ENCODE results near the gene PTBP3.

The PTBP3 gene

DNA sequence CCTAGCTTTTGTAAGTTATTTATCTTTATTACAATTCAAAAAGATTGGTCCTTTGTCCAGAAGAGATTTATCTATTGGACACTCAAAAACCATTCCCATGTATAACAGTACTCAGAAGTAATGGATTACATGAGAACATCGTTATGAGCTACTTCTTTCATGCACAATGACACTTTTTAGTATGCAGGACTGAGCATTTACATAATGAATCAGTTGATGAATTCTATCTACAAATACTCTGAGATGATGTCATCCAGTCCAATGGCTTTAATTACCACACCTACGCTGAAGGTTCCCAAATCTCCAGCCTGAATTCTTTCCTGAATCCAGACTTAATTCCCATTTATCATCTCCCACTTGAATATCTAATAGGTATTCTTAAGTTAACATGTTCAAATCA lies 75.3 kb downstream of the PTBP3 start:
- Histone ChIP-seq H3K9me3 (ENCODE audit: control insufficient read depth, insufficient read depth, low read depth, low read length) (no peaks in the 10 kb centered on the region), H3K4me1 (ENCODE audit: control insufficient read depth, insufficient read depth, low read length) (no peaks in the 10 kb centered on the region), H3K4me3 (ENCODE audit: low read depth, low read length) (no peak overlapping the region), H3K36me3 (ENCODE audit: control insufficient read depth in 2 of 2, insufficient read depth in 1 of 2, low read length in 2 of 2) (peaks cover 0 to 5% of the 10 kb centered on the region in 2 experiments; a peak in 1 of 3 replicates), H3K27ac (ENCODE audit: extremely low read depth, low read depth, low read length) (no peak overlapping the region)
- ChIA-PET CTCF (interaction anchor here (0.7 to 0.9 kb wide), 2 partner anchors 8 to 620 kb away, joined by 3 read pairs; no protein-coding TSS in a partner anchor), POLR2A (no interaction called here)
- TF ChIP-seq KLF7 (tag by site-specific recombination; IDR thresholded peaks at IDR 0.05; ENCODE audit: borderline replicate concordance) (no peak), FEZF1 (tag by site-specific recombination; IDR thresholded peaks at IDR 0.05) (no peak), ZNF76 (tag by site-specific recombination; IDR thresholded peaks at IDR 0.05; ENCODE audit: borderline replicate concordance, low read depth) (no peak), ZFP41 (tag by site-specific recombination; IDR thresholded peaks at IDR 0.05; ENCODE audit: borderline replicate concordance) (no peak), ZNF830 (tag by site-specific recombination; IDR thresholded peaks at IDR 0.05; ENCODE audit: low read depth) (no peak)

- POLR2A ChIA-PET: no interaction called here
- Histone ChIP-seq H3K4me1 (ENCODE audit: control insufficient read depth, insufficient read depth, low read length) (no peaks in the 10 kb centered on the region), H3K9me3 (ENCODE audit: control insufficient read depth, insufficient read depth, low read depth, low read length) (no peaks in the 10 kb centered on the region), H3K4me3 (ENCODE audit: low read depth, low read length) (no peak overlapping the region), H3K27ac (ENCODE audit: extremely low read depth, low read depth, low read length) (no peak overlapping the region), H3K36me3 (ENCODE audit: control insufficient read depth in 2 of 2, insufficient read depth in 1 of 2, low read length in 2 of 2) (peaks cover 0 to 6% of the 10 kb centered on the region in 2 experiments; a peak in 1 of 3 replicates)
- CTCF ChIA-PET: interaction anchor here (0.5 kb wide), 2 partner anchors 267 to 591 kb away, joined by 3 read pairs; no protein-coding TSS in a partner anchor
- TF ChIP-seq ZBTB44 (tag by site-specific recombination; IDR thresholded peaks at IDR 0.05) (no peak), ZNF239 (tag by site-specific recombination; IDR thresholded peaks at IDR 0.05) (no peak), ZNF311 (tag by site-specific recombination; IDR thresholded peaks at IDR 0.05; ENCODE audit: borderline replicate concordance) (no peak), ZNF404 (tag by site-specific recombination; IDR thresholded peaks at IDR 0.05) (no peak), ZNF169 (tag by site-specific recombination; IDR thresholded peaks at IDR 0.05) (no peak), KLF9 (tag by site-specific recombination; IDR thresholded peaks at IDR 0.05; ENCODE audit: low read depth) (no peak), SETDB1 (IDR thresholded peaks at IDR 0.05; ENCODE audit: insufficient read length, low read length) (no peak), ZNF341 (tag by site-specific recombination; IDR thresholded peaks at IDR 0.05; ENCODE audit: low read depth) (no peak), ZBTB21 (tag by site-specific recombination; IDR thresholded peaks at IDR 0.05) (no peak), ZNF701 (tag by site-specific recombination; IDR thresholded peaks at IDR 0.05) (no peak), ZNF248 (tag by site-specific recombination; IDR thresholded peaks at IDR 0.05) (no peak), ZFP69B (tag by site-specific recombination; IDR thresholded peaks at IDR 0.05) (no peak), ZNF639 (tag by site-specific recombination; IDR thresholded peaks at IDR 0.05) (no peak), MZF1 (tag by site-specific recombination; IDR thresholded peaks at IDR 0.05; ENCODE audit: borderline replicate concordance) (no peak), ZNF211 (tag by site-specific recombination; IDR thresholded peaks at IDR 0.05; ENCODE audit: low read depth) (no peak), ZNF530 (tag by site-specific recombination; IDR thresholded peaks at IDR 0.05; ENCODE audit: low read depth) (no peak), ZNF292 (tag by site-specific recombination; IDR thresholded peaks at IDR 0.05; ENCODE audit: borderline replicate concordance, low read depth) (no peak)
- TF ChIP-seq, protein P1, sequence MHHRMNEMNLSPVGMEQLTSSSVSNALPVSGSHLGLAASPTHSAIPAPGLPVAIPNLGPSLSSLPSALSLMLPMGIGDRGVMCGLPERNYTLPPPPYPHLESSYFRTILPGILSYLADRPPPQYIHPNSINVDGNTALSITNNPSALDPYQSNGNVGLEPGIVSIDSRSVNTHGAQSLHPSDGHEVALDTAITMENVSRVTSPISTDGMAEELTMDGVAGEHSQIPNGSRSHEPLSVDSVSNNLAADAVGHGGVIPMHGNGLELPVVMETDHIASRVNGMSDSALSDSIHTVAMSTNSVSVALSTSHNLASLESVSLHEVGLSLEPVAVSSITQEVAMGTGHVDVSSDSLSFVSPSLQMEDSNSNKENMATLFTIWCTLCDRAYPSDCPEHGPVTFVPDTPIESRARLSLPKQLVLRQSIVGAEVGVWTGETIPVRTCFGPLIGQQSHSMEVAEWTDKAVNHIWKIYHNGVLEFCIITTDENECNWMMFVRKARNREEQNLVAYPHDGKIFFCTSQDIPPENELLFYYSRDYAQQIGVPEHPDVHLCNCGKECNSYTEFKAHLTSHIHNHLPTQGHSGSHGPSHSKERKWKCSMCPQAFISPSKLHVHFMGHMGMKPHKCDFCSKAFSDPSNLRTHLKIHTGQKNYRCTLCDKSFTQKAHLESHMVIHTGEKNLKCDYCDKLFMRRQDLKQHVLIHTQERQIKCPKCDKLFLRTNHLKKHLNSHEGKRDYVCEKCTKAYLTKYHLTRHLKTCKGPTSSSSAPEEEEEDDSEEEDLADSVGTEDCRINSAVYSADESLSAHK (tag by site-specific recombination; IDR thresholded peaks at IDR 0.05): no peak
- TF ChIP-seq, protein P2, sequence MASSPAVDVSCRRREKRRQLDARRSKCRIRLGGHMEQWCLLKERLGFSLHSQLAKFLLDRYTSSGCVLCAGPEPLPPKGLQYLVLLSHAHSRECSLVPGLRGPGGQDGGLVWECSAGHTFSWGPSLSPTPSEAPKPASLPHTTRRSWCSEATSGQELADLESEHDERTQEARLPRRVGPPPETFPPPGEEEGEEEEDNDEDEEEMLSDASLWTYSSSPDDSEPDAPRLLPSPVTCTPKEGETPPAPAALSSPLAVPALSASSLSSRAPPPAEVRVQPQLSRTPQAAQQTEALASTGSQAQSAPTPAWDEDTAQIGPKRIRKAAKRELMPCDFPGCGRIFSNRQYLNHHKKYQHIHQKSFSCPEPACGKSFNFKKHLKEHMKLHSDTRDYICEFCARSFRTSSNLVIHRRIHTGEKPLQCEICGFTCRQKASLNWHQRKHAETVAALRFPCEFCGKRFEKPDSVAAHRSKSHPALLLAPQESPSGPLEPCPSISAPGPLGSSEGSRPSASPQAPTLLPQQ (tag by site-specific recombination; IDR thresholded peaks at IDR 0.05): no peak
These were observed 81.2 kb downstream of the PTBP3 start for GRCh38 chr9:112252194-112252593.
